Fibroblast of villous mesenchyme (primary cell): ENCODE measurements around the gene VWA3B. TPM values are rescaled to one million over a fixed set of nuclear protein-coding genes. Genes with fewer than 3 reads are reported as not detected.
"Not testable (repeated sequence)": the region's sequence is repeated elsewhere in the genome, so short reads cannot be mapped to it uniquely, and the experiment has no call there.

Experiments
- DNase-seq: peaks from one replicate; pipeline ENCODE4 v3.0.0-alpha.2; 2010; ENCODE audit warnings: low read depth
- H3K4me3 ChIP-seq: 2 replicates; pipeline ENCODE4 v1.5.1; 2011; ENCODE audit warnings: low read depth, mild to moderate bottlenecking, low read length
- total RNA-seq: library from RNA; depleted of rRNA; stranded (reverse); fragments of >200 nt; gene quantifications from 2 replicates; pipeline ENCODE4 v1.2.3, GENCODE V29; 2012
- TF ChIP-seq, protein P1 (sequence below): IDR thresholded peaks from 2 replicates; pipeline ENCODE4 v1.5.1; 2012; ENCODE audit warnings: low read depth, mild to moderate bottlenecking, low read length; ENCODE audit not compliant: insufficient read depth

The VWA3B gene
- total RNA-seq, 1 donor, result not detected

DNA sequence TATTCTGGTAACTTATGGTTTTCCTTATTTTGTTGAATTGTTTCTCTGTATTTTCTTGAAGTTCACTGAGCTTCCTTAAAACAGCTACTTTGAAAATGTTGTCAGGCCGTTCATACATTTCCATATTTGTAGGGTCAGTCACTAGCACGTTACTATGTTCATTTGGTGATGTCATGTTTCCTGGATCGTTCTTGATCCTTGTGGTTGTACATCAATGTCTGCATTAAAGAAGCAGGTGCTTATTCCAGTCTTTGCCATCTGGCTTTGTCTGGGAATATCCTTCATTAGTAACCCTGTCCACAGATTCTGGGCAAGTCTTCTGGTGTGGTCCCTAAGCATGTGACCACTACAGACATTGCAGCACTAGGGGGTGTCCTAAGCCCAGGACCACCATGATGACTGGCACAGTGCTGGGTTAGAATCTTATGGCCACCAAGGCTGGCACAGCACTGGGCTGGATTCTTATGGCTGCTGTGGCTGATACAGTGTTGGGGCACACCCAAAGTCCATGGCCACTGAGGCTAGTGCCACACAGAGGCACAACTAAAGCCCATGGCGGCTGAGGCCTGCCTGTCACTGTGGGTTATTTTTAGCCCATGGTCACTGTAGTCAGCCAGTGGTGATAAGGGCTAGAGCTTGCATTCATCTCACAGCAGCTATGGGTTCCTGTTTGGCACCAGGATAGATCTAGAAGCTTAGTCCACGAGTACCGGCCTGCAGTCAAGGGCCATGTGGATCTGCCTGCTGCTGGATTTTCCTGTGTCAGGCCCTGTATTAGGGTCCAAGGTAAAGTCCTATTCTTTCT, 13.2 kb downstream of the VWA3B start:
- TF ChIP-seq, protein P1, sequence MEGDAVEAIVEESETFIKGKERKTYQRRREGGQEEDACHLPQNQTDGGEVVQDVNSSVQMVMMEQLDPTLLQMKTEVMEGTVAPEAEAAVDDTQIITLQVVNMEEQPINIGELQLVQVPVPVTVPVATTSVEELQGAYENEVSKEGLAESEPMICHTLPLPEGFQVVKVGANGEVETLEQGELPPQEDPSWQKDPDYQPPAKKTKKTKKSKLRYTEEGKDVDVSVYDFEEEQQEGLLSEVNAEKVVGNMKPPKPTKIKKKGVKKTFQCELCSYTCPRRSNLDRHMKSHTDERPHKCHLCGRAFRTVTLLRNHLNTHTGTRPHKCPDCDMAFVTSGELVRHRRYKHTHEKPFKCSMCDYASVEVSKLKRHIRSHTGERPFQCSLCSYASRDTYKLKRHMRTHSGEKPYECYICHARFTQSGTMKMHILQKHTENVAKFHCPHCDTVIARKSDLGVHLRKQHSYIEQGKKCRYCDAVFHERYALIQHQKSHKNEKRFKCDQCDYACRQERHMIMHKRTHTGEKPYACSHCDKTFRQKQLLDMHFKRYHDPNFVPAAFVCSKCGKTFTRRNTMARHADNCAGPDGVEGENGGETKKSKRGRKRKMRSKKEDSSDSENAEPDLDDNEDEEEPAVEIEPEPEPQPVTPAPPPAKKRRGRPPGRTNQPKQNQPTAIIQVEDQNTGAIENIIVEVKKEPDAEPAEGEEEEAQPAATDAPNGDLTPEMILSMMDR, result no peak
- DNase-seq, result no peak
- H3K4me3 ChIP-seq, result no peak overlapping the region

DNA sequence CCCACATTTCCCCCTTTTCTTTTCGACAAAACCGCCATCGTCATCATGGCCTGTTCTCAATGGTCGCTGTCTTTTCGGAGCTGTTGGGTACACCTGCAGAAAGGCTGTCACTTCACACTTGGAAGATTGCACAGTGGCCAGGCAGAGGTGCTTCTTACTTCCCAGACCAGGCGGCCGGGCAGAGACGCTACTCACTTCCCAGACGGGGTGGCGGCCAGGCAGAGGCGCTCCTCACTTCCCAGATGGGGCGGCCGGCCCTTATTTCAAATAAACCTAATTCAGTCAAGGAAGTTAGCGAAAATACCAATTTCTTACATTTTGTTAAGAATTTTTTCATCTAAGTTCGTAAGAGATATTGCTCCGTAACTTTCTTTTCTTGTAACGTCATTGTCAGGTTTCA, 15.3 kb downstream of the VWA3B start:
- DNase-seq, result not testable (repeated sequence)

DNA sequence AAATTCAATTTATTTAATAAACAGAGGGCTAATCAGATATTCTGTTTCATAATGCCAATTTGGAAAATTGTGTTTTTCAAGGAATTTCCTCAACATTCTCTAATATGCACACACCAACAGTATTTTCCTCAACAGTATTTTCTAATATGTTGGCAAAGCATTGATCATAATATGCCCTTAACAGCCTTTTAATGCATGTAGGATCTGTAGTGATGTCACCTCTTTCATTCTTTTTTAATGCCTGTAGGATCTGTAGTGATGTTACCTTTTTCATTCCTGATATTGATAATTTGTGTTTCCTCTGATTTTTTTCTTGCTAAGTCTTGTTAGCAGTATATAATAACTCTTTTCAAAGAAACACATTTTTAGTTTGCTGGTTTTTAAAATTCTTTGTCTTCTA, 15.9 kb downstream of the VWA3B start:
- TF ChIP-seq, protein P1, result no peak
- DNase-seq, result no peak
- no peak overlapping the region for H3K4me3 ChIP-seq

More for the DNA sequence above, 15.3 kb downstream of the VWA3B start:
- H3K4me3 ChIP-seq, result not testable (repeated sequence)

DNA sequence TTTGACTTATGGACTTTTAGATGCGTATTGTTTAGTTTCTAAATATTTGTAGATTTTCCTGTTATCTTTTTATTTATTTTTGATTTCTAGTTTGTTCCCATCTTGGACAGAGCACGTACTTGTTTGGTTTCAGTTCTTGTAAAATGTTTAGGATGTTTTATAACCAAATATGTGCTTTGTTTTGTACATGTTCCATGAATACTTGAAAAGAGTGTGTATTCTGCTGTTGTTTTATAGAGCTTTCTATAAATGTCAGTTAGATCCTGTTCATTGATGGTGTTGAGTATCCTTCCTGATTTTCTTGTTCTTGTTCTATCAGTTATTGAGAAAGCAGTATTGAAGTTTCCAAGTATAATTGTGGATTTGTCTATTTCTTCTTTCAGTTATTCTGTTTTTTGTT, 21.1 kb downstream of the VWA3B start:
- TF ChIP-seq, protein P1, result no peak
- no peak for DNase-seq
- no peak overlapping the region for H3K4me3 ChIP-seq

DNA sequence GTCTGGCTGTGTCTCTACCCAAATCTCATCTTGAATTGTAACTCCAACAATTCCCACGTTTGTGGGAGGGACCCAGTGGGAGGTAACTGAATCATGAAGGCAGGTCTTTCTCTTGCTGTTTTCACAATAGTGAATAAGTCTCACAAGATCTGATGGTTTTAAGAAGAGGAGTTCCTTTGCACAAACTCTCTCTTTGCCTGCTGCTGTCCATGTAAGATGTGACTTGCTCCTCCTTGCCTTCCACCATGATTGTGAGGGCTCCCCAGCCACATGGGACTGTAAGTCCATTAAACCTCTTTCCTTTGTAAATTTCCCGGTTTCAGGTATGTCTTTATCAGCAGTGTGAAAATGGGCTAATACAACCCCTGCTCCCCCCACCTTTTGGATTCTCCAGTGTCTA, 23.8 kb downstream of the VWA3B start:
- TF ChIP-seq, protein P1, result no peak
- no peak for DNase-seq
- no peak overlapping the region for H3K4me3 ChIP-seq

DNA sequence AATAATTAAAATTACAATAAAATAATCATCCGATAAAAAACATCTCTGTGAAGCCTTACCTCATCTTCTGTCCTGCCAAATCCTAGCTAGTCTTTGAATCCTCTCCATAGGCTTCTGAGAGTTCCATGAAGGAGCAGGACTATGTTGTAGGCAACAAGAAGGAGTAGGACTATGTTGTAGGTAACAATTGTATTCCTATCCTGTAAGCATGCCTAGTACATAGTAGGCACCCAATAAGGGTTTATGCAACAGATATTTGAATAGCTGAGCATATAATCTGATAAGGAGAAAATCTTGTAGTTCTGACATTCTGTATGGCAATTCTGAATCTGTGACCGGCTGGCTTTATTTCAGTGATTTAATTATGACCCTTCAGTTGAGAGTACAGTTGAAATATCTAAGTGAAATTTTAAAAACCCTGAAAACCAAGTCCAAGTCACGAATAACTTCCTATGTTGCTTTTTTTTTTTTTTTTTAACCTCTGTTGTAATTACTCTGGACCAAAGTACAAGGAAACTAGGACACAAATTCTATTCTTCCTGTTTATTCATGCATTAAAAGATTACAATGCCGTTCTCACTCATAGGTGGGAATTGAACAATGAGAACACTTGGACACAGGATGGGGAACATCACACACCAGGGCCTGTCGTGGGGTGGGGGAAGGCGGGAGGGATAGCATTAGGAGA, 27.8 kb downstream of the VWA3B start:
- no peak overlapping the region for H3K4me3 ChIP-seq
- TF ChIP-seq, protein P1, result no peak
- no peak for DNase-seq

DNA sequence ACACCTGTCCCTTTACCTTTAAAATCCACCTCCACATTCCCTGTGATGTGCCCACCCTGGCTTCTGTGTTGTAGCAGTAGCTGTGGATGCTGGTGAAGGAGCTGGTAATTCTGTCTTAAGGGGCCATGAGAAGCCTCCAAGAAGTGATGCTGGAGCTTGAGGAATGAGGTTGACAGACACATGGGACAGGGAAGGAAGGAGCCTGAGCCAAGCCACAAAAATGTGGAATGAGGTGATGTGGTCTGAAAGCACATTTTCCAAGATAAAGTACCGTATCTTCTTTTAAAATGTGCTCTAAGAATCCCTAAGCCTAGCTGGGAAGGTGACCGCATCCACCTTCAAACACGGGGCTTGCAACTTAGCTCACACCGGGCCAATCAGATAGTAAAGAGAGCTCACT, 31.2 kb downstream of the VWA3B start:
- peak; percentile 21 for DNase-seq
- no peak overlapping the region for H3K4me3 ChIP-seq
- TF ChIP-seq, protein P1, result no peak
